H1 (cell line): ENCODE results near the gene KRT23. TPM values are rescaled to one million over a fixed set of nuclear protein-coding genes. Genes with fewer than 3 reads are reported as not detected.

Experiments used
- CTCF ChIA-PET: fragments of 300-600 bp; sonication (Branson Sonifier 250); formaldehyde crosslinking; loops from one replicate; lab custom pipeline; 2021; ENCODE audit not compliant: partially characterized antibody; lab: Charles Lee
- POLR2A ChIA-PET: fragments of 300-600 bp; sonication (Branson Sonifier 250); formaldehyde crosslinking; loops from one replicate; lab custom pipeline; 2021; ENCODE audit warnings: inconsistent platforms; ENCODE audit not compliant: partially characterized antibody; lab: Charles Lee
- DNase-seq, 2 experiments: peaks; one replicate each; pipeline versions ENCODE4 v3.0.0 to v3.0.0-alpha.2; 2010 to 2022; ENCODE audit warnings: low spot score in 2 of 2, low read depth in 1 of 2, mixed read lengths in 1 of 2
- FAIRE-seq: peaks from 2 replicates; lab custom pipeline; 2011; peaks lifted over from hg19 to GRCh38; lab: Jason Lieb, UNC
- H2AFZ ChIP-seq: 2 replicates; pipeline ENCODE4 v1.8.1; 2012; ENCODE audit warnings: low read length, inconsistent platforms
- H2AK5ac ChIP-seq: 2 replicates; pipeline ENCODE4 v1.6.1; 2013; ENCODE audit warnings: low read depth, low read length
- H2BK120ac ChIP-seq: replicated peaks from 2 replicates; pipeline ENCODE3; 2013; ENCODE audit warnings: low read depth, low read length, inconsistent platforms
- H2BK12ac ChIP-seq: 2 replicates; pipeline ENCODE4 v1.6.1; 2013; ENCODE audit warnings: low read depth, low read length
- H2BK15ac ChIP-seq: 2 replicates; pipeline ENCODE4 v1.6.1; 2013; ENCODE audit warnings: low read length
- H2BK20ac ChIP-seq: 2 replicates; pipeline ENCODE4 v1.6.1; 2013; ENCODE audit warnings: low read length
- H2BK5ac ChIP-seq: 2 replicates; pipeline ENCODE4 v1.6.1; 2013; ENCODE audit warnings: low read depth, low read length
- H3K14ac ChIP-seq: 2 replicates; pipeline ENCODE4 v1.6.1; 2013; ENCODE audit warnings: inconsistent platforms; ENCODE audit not compliant: insufficient read length
- H3K18ac ChIP-seq: 2 replicates; pipeline ENCODE4 v1.6.1; 2013; ENCODE audit warnings: low read length; ENCODE audit errors: extremely low read depth
- H3K23ac ChIP-seq: 2 replicates; pipeline ENCODE4 v1.6.1; 2013; ENCODE audit warnings: inconsistent platforms; ENCODE audit not compliant: insufficient read length
- H3K23me2 ChIP-seq: 2 replicates; pipeline ENCODE4 v1.6.1; 2013; ENCODE audit warnings: low read depth, low read length
- H3K27ac ChIP-seq: 2 replicates; pipeline ENCODE4 v1.6.1; 2011; ENCODE audit warnings: low read depth, low read length, inconsistent platforms
- H3K27me3 ChIP-seq, 4 experiments: replicated peaks in 1 of 4; 1 replicate in 1 of 4; 2 replicates in 3 of 4; pipeline versions ENCODE4 v1.6.1 to v1.8.1; 2011 to 2013; ENCODE audit warnings: low read length in 3 of 4, mild to moderate bottlenecking in 3 of 4, inconsistent platforms in 2 of 4, mixed read lengths in 2 of 4, moderate library complexity in 1 of 4; ENCODE audit not compliant: control insufficient read depth in 3 of 4, insufficient read depth in 3 of 4; ENCODE audit errors: extremely low read depth in 1 of 4
- H3K36me3 ChIP-seq, 4 experiments: 2 replicates each; pipeline versions ENCODE4 v1.6.1 to v1.8.1; 2011 to 2013; ENCODE audit warnings: mild to moderate bottlenecking in 4 of 4, low read length in 3 of 4, moderate library complexity in 2 of 4, control low read depth in 1 of 4, inconsistent platforms in 1 of 4; ENCODE audit not compliant: insufficient read depth in 4 of 4, control insufficient read depth in 2 of 4
- H3K4ac ChIP-seq: replicated peaks from 2 replicates; pipeline ENCODE3; 2013; ENCODE audit warnings: low read length, low read depth, mixed read lengths, inconsistent platforms; ENCODE audit not compliant: insufficient read length
- H3K4me1 ChIP-seq, 4 experiments: replicated peaks in 1 of 4; 1 replicate in 1 of 4; 2 replicates in 3 of 4; pipeline versions ENCODE4 v1.6.1 to v1.8.1; 2011 to 2013; ENCODE audit warnings: low read length in 3 of 4, inconsistent platforms in 2 of 4, mixed read lengths in 1 of 4; ENCODE audit not compliant: insufficient read depth in 4 of 4, control insufficient read depth in 3 of 4
- H3K4me2 ChIP-seq, 2 experiments: 2 replicates each; pipeline versions ENCODE4 v1.6.1 to v1.8.1; 2011 to 2013; ENCODE audit warnings: low read depth in 2 of 2, low read length in 2 of 2, control low read depth in 1 of 2, inconsistent platforms in 1 of 2, mild to moderate bottlenecking in 1 of 2; ENCODE audit not compliant: insufficient read depth in 1 of 2
- H3K4me3 ChIP-seq, 4 experiments: fragments of 200-600, 300-600 bp in 1 of 4; sonication (generic), shearing (Covaris generic), sonication (Bioruptor Twin) in 1 of 4; 2 replicates each; pipeline versions ENCODE4 v1.5.1 to v1.8.1; 2011 to 2016; ENCODE audit warnings: low read length in 4 of 4, low read depth in 3 of 4, control low read depth in 2 of 4, inconsistent platforms in 2 of 4, mild to moderate bottlenecking in 2 of 4, mixed read lengths in 1 of 4, moderate library complexity in 1 of 4; ENCODE audit not compliant: insufficient read depth in 2 of 4; ENCODE audit errors: extremely low read depth in 1 of 4
- H3K56ac ChIP-seq: replicated peaks from 2 replicates; pipeline ENCODE3; 2013; ENCODE audit warnings: low read depth, mild to moderate bottlenecking, mixed read lengths, low read length, inconsistent platforms; ENCODE audit not compliant: insufficient read length
- H3K79me1 ChIP-seq: 2 replicates; pipeline ENCODE4 v1.6.1; 2013; ENCODE audit warnings: low read depth, low read length, control low read depth
- H3K79me2 ChIP-seq, 2 experiments: 2 replicates each; pipeline versions ENCODE4 v1.6.1 to v1.8.1; 2012 to 2013; ENCODE audit warnings: low read length in 2 of 2, mild to moderate bottlenecking in 2 of 2, inconsistent platforms in 1 of 2; ENCODE audit not compliant: insufficient read depth in 2 of 2, control insufficient read depth in 1 of 2
- H3K9ac ChIP-seq, 4 experiments: replicated peaks in 1 of 4; 1 replicate in 1 of 4; 2 replicates in 3 of 4; pipeline versions ENCODE4 v1.6.1 to v1.8.1; 2011 to 2013; ENCODE audit warnings: low read depth in 3 of 4, low read length in 3 of 4, control low read depth in 2 of 4, mild to moderate bottlenecking in 2 of 4, moderate library complexity in 2 of 4, inconsistent platforms in 1 of 4; ENCODE audit errors: extremely low read depth in 1 of 4
- H3K9me3 ChIP-seq, 2 experiments: 2 replicates each; pipeline versions ENCODE4 v1.6.1 to v1.8.1; 2012 to 2013; ENCODE audit warnings: mild to moderate bottlenecking in 2 of 2, moderate library complexity in 2 of 2, control low read depth in 1 of 2, inconsistent platforms in 1 of 2, low read depth in 1 of 2, low read length in 1 of 2, mixed read lengths in 1 of 2; ENCODE audit not compliant: insufficient read depth in 2 of 2
- H4K20me1 ChIP-seq, 2 experiments: replicated peaks in 1 of 2; 2 replicates each; pipeline versions ENCODE3 to v1.8.1; 2011 to 2013; ENCODE audit warnings: inconsistent platforms in 2 of 2, low read length in 2 of 2, mild to moderate bottlenecking in 1 of 2; ENCODE audit not compliant: insufficient read depth in 2 of 2, control insufficient read depth in 1 of 2
- H4K5ac ChIP-seq: 2 replicates; pipeline ENCODE4 v1.6.1; 2013; ENCODE audit warnings: low read length, low read depth, mixed read lengths, inconsistent platforms; ENCODE audit not compliant: insufficient read length
- H4K8ac ChIP-seq: 2 replicates; pipeline ENCODE4 v1.8.0; 2013; ENCODE audit warnings: mild to moderate bottlenecking, moderate library complexity, low read length, inconsistent platforms; ENCODE audit not compliant: insufficient read depth; ENCODE audit errors: extremely low read depth
- H4K91ac ChIP-seq: replicated peaks from 2 replicates; pipeline ENCODE3; 2013; ENCODE audit warnings: low read length, mixed read lengths, inconsistent platforms; ENCODE audit not compliant: insufficient read length
- BCL11A ChIP-seq, 2 experiments: IDR thresholded peaks; one replicate each; pipeline ENCODE4 v1.6.1; 2011; ENCODE audit warnings: low read depth in 2 of 2, low read length in 2 of 2, mild to moderate bottlenecking in 2 of 2
- CBX5 ChIP-seq: fragments of 300-800, 300-1000 bp; sonication (generic); IDR thresholded peaks from 2 replicates; pipeline ENCODE4 v1.7.1; 2016; ENCODE audit warnings: antibody characterized with exemption, low read length, low read depth
- CHD2 ChIP-seq: IDR thresholded peaks from 2 replicates; pipeline ENCODE4 v1.6.1; 2012; ENCODE audit warnings: low read length, improper control_type of control experiment
- HDAC2 ChIP-seq, 2 experiments: fragments of 300-600 bp in 1 of 2; sonication (generic) in 1 of 2; IDR thresholded peaks; 2 replicates each; pipeline ENCODE4 v1.6.1; 2011 to 2012; ENCODE audit warnings: low read depth in 2 of 2, low read length in 2 of 2, mild to moderate bottlenecking in 2 of 2, moderate library complexity in 2 of 2, borderline replicate concordance in 1 of 2, inconsistent platforms in 1 of 2
- JUND ChIP-seq: IDR thresholded peaks from 2 replicates; pipeline ENCODE4 v1.6.1; 2011; ENCODE audit warnings: mild to moderate bottlenecking, improper control_type of control experiment, low read length
- MAFK ChIP-seq: IDR thresholded peaks from 2 replicates; pipeline ENCODE4 v1.6.1; 2012; ENCODE audit warnings: low read depth, mild to moderate bottlenecking, improper control_type of control experiment, low read length
- PHF8 ChIP-seq: fragments of 200-600 bp; sonication (generic); conservative IDR thresholded peaks from 2 replicates; pipeline ENCODE4 v1.7.1; 2012; ENCODE audit warnings: low read depth, mild to moderate bottlenecking, inconsistent platforms, low read length, moderate library complexity
- RBBP5 ChIP-seq: IDR thresholded peaks from 2 replicates; pipeline ENCODE4 v1.7.1; 2012; ENCODE audit warnings: low read depth, mild to moderate bottlenecking, inconsistent platforms, low read length, moderate library complexity, borderline replicate concordance
- RNF2 ChIP-seq: fragments of 200-900, 300-1000 bp; sonication (generic); IDR thresholded peaks from 2 replicates; pipeline ENCODE4 v1.7.1; 2016; ENCODE audit warnings: borderline replicate concordance, low read depth, mild to moderate bottlenecking, antibody characterized with exemption, low read length; ENCODE audit not compliant: poor library complexity, severe bottlenecking; ENCODE audit errors: missing control alignments
- SIRT6 ChIP-seq: IDR thresholded peaks from one replicate; pipeline ENCODE4 v1.7.1; 2012; ENCODE audit warnings: low read length, inconsistent platforms
- TBP ChIP-seq: IDR thresholded peaks from 2 replicates; pipeline ENCODE4 v1.6.1; 2011; ENCODE audit warnings: low read depth, low read length, improper control_type of control experiment
- TEAD4 ChIP-seq: IDR thresholded peaks from 2 replicates; pipeline ENCODE4 v1.6.1; 2012; ENCODE audit warnings: low read depth, low read length, inconsistent platforms, mixed read lengths
- YY1 ChIP-seq: IDR thresholded peaks from 2 replicates; pipeline ENCODE4 v1.6.1; 2011; ENCODE audit warnings: low read depth, mild to moderate bottlenecking, low read length
- polyA plus RNA-seq, 7 experiments: library from polyadenylated mRNA; depleted of rRNA in 3 of 7; stranded (reverse) in 5 of 7; unstranded in 2 of 7; fragments of >200 nt in 5 of 7; fragments of 200-250 nt in 2 of 7; gene quantifications; 1 replicate in 5 of 7; 2 replicates in 1 of 7; 4 replicates in 1 of 7; pipeline versions ENCODE4 v1.2.1 to v1.2.3, GENCODE V29; 2011 to 2013; ENCODE audit warnings: missing spikeins in 2 of 7, mixed read lengths in 2 of 7
- total RNA-seq: library from RNA; stranded (reverse); fragmentation: NEBNext Ultra II Directional; extraction: Animal tissue kit (Norgen Biotek cat#: 25700); gene quantifications from 2 replicates; pipeline ENCODE4 v1.2.1, GENCODE V29; 2021
- TF ChIP-seq, protein P1 (sequence below): IDR thresholded peaks from 2 replicates; pipeline ENCODE4 v1.6.1; 2011; ENCODE audit warnings: low read length, improper control_type of control experiment

The KRT23 gene
- total and polyA plus RNA-seq, 2 of the 8 experiments (the other 6 are each of a cell fraction or from before 2014, with no cell fraction given), result not detected

DNA sequence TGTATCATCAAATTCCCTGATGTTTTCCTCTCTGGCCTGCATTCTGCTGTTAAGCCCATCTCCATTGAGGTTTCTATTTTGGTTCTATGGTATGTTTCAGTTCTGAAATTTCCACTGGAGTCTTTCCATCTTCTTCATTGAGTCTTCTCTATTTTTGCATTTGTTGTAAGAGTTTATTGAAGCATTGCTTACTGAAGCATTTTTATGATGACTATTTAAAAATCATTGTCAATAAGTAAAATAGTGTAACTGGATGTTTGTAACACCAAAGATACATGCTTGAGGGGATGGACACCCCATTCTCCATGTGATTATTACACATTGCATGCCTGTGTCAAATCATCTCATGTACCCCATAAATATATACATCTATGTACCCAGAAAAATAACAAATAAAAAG is 38.1 kb upstream of the KRT23 start:
- no peak for TF ChIP-seq YY1
- no peak for TF ChIP-seq JUND
- TF ChIP-seq TEAD4, result no peak
- TF ChIP-seq, protein P1, sequence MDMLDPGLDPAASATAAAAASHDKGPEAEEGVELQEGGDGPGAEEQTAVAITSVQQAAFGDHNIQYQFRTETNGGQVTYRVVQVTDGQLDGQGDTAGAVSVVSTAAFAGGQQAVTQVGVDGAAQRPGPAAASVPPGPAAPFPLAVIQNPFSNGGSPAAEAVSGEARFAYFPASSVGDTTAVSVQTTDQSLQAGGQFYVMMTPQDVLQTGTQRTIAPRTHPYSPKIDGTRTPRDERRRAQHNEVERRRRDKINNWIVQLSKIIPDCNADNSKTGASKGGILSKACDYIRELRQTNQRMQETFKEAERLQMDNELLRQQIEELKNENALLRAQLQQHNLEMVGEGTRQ, result no peak
- TF ChIP-seq MAFK, result no peak
- no peak for TF ChIP-seq BCL11A (IDR thresholded peaks at IDR 0.05; ENCODE audit: low read depth in 2 of 2, low read length in 2 of 2)
- no peak for TF ChIP-seq SIRT6
- no peak for TF ChIP-seq RBBP5
- no peak for TF ChIP-seq PHF8
- TF ChIP-seq CHD2, result no peak
- TF ChIP-seq CBX5, result no peak
- no peak for TF ChIP-seq TBP
- no peak for TF ChIP-seq HDAC2 (IDR thresholded peaks at IDR 0.05; ENCODE audit: borderline replicate concordance in 1 of 2, low read depth in 2 of 2, low read length in 2 of 2)
- TF ChIP-seq RNF2, result no peak
- no peak overlapping the region for H4K5ac ChIP-seq
- H3K14ac ChIP-seq, result no peak overlapping the region
- no peak overlapping the region for H3K27ac ChIP-seq
- ChIA-PET CTCF (interaction anchor here (0.6 kb wide), 1 partner anchor 67 kb away, joined by 3 read pairs; no protein-coding TSS in a partner anchor), POLR2A (no interaction called here)
- FAIRE-seq, result no peak
- H2BK120ac ChIP-seq, result no peak overlapping the region
- no peaks in the 10 kb centered on the region for H3K23me2 ChIP-seq
- H2BK12ac ChIP-seq, result no peak overlapping the region
- H2AK5ac ChIP-seq, result no peak overlapping the region
- H3K18ac ChIP-seq, result no peak overlapping the region
- no peaks in the 10 kb centered on the region for H3K79me1 ChIP-seq
- H2BK5ac ChIP-seq, result no peak overlapping the region
- H3K9ac ChIP-seq, result no peak overlapping the region
- H3K4ac ChIP-seq, result no peak overlapping the region
- H3K56ac ChIP-seq, result no peak overlapping the region
- H3K79me2 ChIP-seq, result no peaks in the 10 kb centered on the region
- no peaks in the 10 kb centered on the region for H3K27me3 ChIP-seq
- H3K4me2 ChIP-seq, result no peak overlapping the region
- H4K8ac ChIP-seq, result no peak overlapping the region
- no peak overlapping the region for H2BK20ac ChIP-seq
- DNase-seq, result no peak
- no peak overlapping the region for H2BK15ac ChIP-seq
- H3K9me3 ChIP-seq, result no peaks in the 10 kb centered on the region
- no peak overlapping the region for H4K91ac ChIP-seq
- H3K4me1 ChIP-seq, result peaks cover 0 to 8% (median 2%) of the 10 kb centered on the region in 4 experiments; a peak in 3 of 7 replicates
- H2AFZ ChIP-seq, result no peak overlapping the region
- H3K4me3 ChIP-seq, result no peak overlapping the region
- no peaks in the 10 kb centered on the region for H3K36me3 ChIP-seq
- no peaks in the 10 kb centered on the region for H4K20me1 ChIP-seq
- H3K23ac ChIP-seq, result no peak overlapping the region
